GM13976 (cell line): ENCODE measurements around the gene WDR59.

ENCODE experiments used
- DNase-seq: peaks from one replicate; pipeline ENCODE4 v3.0.0; 2012; ENCODE audit warnings: low spot score
- in situ Hi-C: fragments of 300-500 bp; cut with MboI; formaldehyde crosslinking; loops from one replicate; pipeline ENCODE4 v1.12.0; 2022; ENCODE audit warnings: low sequenced_read_pairs, mixed read lengths, inconsistent platforms; ENCODE audit not compliant: unreplicated experiment
- TF ChIP-seq, protein P1 (sequence below): IDR thresholded peaks from 2 replicates; pipeline ENCODE4 v1.5.1; 2012; ENCODE audit warnings: borderline replicate concordance, mild to moderate bottlenecking; ENCODE audit not compliant: insufficient read depth; ENCODE audit errors: extremely low read depth, missing control alignments, control extremely low read depth

WDR59 gene

DNA sequence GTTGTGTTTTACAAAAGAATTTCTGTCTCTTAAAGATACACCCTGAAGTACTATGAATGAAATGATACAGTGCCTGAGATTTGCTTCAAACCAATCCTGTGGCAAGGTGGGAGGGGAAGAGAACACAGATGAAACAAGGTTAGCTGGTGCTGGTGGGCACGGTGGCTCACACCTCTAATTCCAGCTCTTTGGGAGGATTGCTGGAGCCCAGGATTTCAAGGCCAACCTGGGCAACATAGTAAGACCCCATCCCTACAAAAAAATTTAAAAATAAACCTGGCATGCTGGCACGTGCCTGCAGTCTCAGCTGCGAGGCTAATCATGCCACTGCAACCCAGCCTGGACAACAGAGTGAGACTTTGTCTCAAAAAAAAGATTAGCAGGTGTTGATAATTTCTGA is 143.0 kb downstream of the WDR59 start:
- no peak for DNase-seq
- TF ChIP-seq, protein P1, sequence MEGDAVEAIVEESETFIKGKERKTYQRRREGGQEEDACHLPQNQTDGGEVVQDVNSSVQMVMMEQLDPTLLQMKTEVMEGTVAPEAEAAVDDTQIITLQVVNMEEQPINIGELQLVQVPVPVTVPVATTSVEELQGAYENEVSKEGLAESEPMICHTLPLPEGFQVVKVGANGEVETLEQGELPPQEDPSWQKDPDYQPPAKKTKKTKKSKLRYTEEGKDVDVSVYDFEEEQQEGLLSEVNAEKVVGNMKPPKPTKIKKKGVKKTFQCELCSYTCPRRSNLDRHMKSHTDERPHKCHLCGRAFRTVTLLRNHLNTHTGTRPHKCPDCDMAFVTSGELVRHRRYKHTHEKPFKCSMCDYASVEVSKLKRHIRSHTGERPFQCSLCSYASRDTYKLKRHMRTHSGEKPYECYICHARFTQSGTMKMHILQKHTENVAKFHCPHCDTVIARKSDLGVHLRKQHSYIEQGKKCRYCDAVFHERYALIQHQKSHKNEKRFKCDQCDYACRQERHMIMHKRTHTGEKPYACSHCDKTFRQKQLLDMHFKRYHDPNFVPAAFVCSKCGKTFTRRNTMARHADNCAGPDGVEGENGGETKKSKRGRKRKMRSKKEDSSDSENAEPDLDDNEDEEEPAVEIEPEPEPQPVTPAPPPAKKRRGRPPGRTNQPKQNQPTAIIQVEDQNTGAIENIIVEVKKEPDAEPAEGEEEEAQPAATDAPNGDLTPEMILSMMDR, result no peak
- in situ Hi-C loops, result no loop called here

DNA sequence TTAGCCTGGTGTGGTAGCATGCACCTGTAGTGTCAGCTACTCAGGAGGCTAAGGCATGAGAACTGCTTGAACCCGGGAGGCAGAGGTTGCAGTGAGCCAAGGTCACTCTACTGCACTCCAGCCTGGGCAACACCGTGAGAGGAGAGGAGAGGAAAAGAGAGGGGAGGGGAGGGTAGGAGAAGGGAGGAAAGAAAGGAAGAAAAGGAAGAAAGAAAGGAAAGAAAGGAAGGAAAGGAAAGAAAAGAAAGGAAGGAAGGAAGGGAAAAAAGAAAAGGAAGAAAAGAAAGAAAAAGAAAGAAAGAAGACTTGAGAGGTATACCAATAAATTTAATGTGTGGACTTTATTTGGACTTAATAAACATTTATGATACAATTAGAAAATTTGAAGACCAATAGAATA is 143.5 kb downstream of the WDR59 start:
- DNase-seq, result no peak
- in situ Hi-C loops, result no loop called here
- TF ChIP-seq, protein P1, result no peak

GRCh38 chr16:74837056-74837455 is 147.9 kb downstream of the WDR59 start:
- no peak for DNase-seq
- TF ChIP-seq, protein P1, result no peak
- in situ Hi-C loops, result no loop called here

GRCh38 chr16:74836111-74836671 is 148.7 kb downstream of the WDR59 start:
- in situ Hi-C loops, result no loop called here
- TF ChIP-seq, protein P1, result no peak
- DNase-seq, result no peak

- TF ChIP-seq, protein P1, result no peak
- no peak for DNase-seq
- in situ Hi-C loops, result no loop called here
Observed at GRCh38 chr16:74832228-74832627, 152.7 kb downstream of the WDR59 start.

DNA sequence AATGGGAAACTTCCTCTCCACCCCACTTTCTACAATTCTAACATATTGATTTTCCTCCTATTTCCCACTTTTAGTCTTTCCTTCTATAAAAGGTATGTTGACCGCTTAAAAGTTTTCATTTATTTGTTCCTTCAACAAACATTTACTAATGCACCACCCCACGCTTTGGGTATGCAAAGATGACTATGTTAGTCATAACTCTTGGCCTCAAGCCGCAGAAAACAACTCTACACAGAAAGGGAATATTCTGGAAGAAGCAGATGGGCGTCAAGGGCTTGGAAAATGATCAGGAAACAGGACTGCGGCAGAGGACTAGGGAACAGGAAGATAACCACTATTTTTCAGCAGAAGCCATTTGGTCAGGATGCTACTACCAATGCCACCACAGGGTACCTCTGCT is 153.5 kb downstream of the WDR59 start:
- TF ChIP-seq, protein P1, result no peak
- no peak for DNase-seq
- in situ Hi-C loops, result no loop called here

DNA sequence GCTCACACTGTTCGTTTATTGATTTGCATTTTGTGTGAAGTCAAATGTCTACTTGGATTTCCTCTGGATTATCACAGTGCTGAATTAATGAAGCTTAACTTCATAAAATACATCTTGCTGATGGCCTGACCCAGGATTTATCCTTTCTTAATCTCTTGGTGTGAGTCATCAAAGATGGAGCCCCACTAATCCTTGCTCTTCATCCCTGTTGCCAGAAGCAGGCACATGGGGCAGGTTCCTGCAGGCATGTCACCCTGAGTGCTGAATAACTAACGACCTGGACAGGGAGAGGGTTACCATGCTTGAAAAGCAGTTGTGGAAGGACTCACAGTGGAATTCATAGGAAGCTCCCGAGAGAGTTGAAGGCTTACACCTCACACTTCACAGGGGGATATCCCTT is 154.3 kb downstream of the WDR59 start:
- TF ChIP-seq, protein P1, result no peak
- DNase-seq, result no peak
- in situ Hi-C loops, result no loop called here
